ENCODE measurements around the gene WDR90. TPM values are rescaled to one million over a fixed set of nuclear protein-coding genes. Genes with fewer than 3 reads are reported as not detected.
A peak's percentile ranks its signal among the peaks of the same experiment; 100 is the strongest.

The WDR90 gene
- total RNA-seq, 1 experiment from 2014 or later, result 47.9 TPM

GRCh38 chr16:610513-611381, 38.4 kb upstream of the WDR90 start:
- ChIA-PET CTCF (interaction anchor here (0.6 to 1.4 kb wide), 7 partner anchors 10 to 106 kb away, joined by 3 to 5 read pairs (median 3); partner anchors contain the start of gene WFIKKN1), POLR2A (interaction anchor here (0.6 to 2.4 kb wide), 4 partner anchors 11 to 33 kb away, joined by 3 to 7 read pairs (median 4); no protein-coding TSS in a partner anchor)
- H3K27ac Mint-ChIP-seq (ENCODE audit: low read depth, unreplicated experiment), result no peak overlapping the region
- no peak overlapping the region for H3K4me3 Mint-ChIP-seq (ENCODE audit: unreplicated experiment)
- no TSS peak for BruUV-seq (replicated peaks)
- H3K36me3 Mint-ChIP-seq (ENCODE audit: insufficient read depth, unreplicated experiment), result peaks cover 15% of the 10 kb centered on the region
- peaks cover 15% of the 10 kb centered on the region for H3K4me1 Mint-ChIP-seq (ENCODE audit: insufficient read depth, unreplicated experiment)
- TF ChIP-seq CTCF (IDR thresholded peaks at IDR 0.05; ENCODE audit: unreplicated experiment), result peak; percentile 73
- DNase-seq (ENCODE audit: unreplicated experiment), result peak; percentile 72
- intact Hi-C loops (cut with micrococcal nuclease), result no loop called here
- no peaks in the 10 kb centered on the region for H3K27me3 Mint-ChIP-seq (ENCODE audit: insufficient read depth, unreplicated experiment)
- H3K9me3 Mint-ChIP-seq (ENCODE audit: unreplicated experiment), result no peaks in the 10 kb centered on the region

DNA sequence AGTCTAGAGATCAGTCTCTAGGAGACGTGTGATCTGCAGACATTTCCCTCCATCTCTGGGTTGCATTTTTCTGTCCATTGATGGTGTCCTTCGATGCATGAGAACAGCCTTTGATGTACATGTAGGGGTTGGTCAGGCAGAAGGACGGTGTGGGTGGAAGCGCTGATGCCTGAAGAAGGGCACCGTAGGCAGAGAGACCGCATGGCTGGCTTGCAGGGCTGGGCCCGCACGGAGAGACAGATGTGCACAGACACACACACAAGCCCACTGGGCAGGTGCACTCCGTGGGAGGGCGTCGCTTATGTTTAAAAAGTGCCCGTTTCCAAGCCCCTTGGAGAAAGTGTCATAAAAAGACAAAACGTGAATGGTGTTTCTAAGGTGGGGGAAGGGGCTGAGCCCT, 34.0 kb upstream of the WDR90 start:
- no peaks in the 10 kb centered on the region for H3K27me3 Mint-ChIP-seq (ENCODE audit: insufficient read depth, unreplicated experiment)
- H3K36me3 Mint-ChIP-seq (ENCODE audit: insufficient read depth, unreplicated experiment), result peaks cover 15% of the 10 kb centered on the region
- H3K4me1 Mint-ChIP-seq (ENCODE audit: insufficient read depth, unreplicated experiment), result peaks cover 7% of the 10 kb centered on the region
- BruUV-seq (replicated peaks), result no TSS peak
- no peak overlapping the region for H3K4me3 Mint-ChIP-seq (ENCODE audit: unreplicated experiment)
- DNase-seq (ENCODE audit: unreplicated experiment), result no peak
- ChIA-PET POLR2A (no interaction called here), CTCF (no interaction called here)
- intact Hi-C loops (cut with micrococcal nuclease), result no loop called here
- H3K27ac Mint-ChIP-seq (ENCODE audit: low read depth, unreplicated experiment), result no peak overlapping the region
- TF ChIP-seq CTCF (IDR thresholded peaks at IDR 0.05; ENCODE audit: unreplicated experiment), result no peak
- no peaks in the 10 kb centered on the region for H3K9me3 Mint-ChIP-seq (ENCODE audit: unreplicated experiment)

GRCh38 chr16:616733-617586, 32.2 kb upstream of the WDR90 start:
- H3K36me3 Mint-ChIP-seq (ENCODE audit: insufficient read depth, unreplicated experiment), result peaks cover 21% of the 10 kb centered on the region
- no TSS peak for BruUV-seq (replicated peaks)
- no peak overlapping the region for H3K4me3 Mint-ChIP-seq (ENCODE audit: unreplicated experiment)
- no peaks in the 10 kb centered on the region for H3K9me3 Mint-ChIP-seq (ENCODE audit: unreplicated experiment)
- CTCF ChIA-PET, result interaction anchor here (0.6 kb wide), 1 partner anchor 198 kb away, joined by 4 read pairs; no protein-coding TSS in a partner anchor
- POLR2A ChIA-PET, result no interaction called here
- DNase-seq (ENCODE audit: unreplicated experiment), result no peak
- no peaks in the 10 kb centered on the region for H3K27me3 Mint-ChIP-seq (ENCODE audit: insufficient read depth, unreplicated experiment)
- intact Hi-C loops (cut with micrococcal nuclease), result no loop called here
- no peak for TF ChIP-seq CTCF (IDR thresholded peaks at IDR 0.05; ENCODE audit: unreplicated experiment)
- H3K27ac Mint-ChIP-seq (ENCODE audit: low read depth, unreplicated experiment), result no peak overlapping the region
- H3K4me1 Mint-ChIP-seq (ENCODE audit: insufficient read depth, unreplicated experiment), result peaks cover 7% of the 10 kb centered on the region

GRCh38 chr16:617855-618254, 31.3 kb upstream of the WDR90 start:
- H3K27ac Mint-ChIP-seq (ENCODE audit: low read depth, unreplicated experiment), result no peak overlapping the region
- H3K4me1 Mint-ChIP-seq (ENCODE audit: insufficient read depth, unreplicated experiment), result peaks cover 8% of the 10 kb centered on the region
- CTCF ChIA-PET, result no interaction called here
- no peak for DNase-seq (ENCODE audit: unreplicated experiment)
- TF ChIP-seq CTCF (IDR thresholded peaks at IDR 0.05; ENCODE audit: unreplicated experiment), result no peak
- intact Hi-C loops (cut with micrococcal nuclease), result no loop called here
- no TSS peak for BruUV-seq (replicated peaks)
- no peak overlapping the region for H3K4me3 Mint-ChIP-seq (ENCODE audit: unreplicated experiment)
- POLR2A ChIA-PET, result interaction anchor here (0.6 kb wide), 1 partner anchor 30 kb away, joined by 3 read pairs; no protein-coding TSS in a partner anchor
- H3K36me3 Mint-ChIP-seq (ENCODE audit: insufficient read depth, unreplicated experiment), result peaks cover 30% of the 10 kb centered on the region
- no peaks in the 10 kb centered on the region for H3K27me3 Mint-ChIP-seq (ENCODE audit: insufficient read depth, unreplicated experiment)
- no peaks in the 10 kb centered on the region for H3K9me3 Mint-ChIP-seq (ENCODE audit: unreplicated experiment)
